ENCODE results near the gene DNM3. TPM values are rescaled to one million over a fixed set of nuclear protein-coding genes. Genes with fewer than 3 reads are reported as not detected.

Gene DNM3
- total RNA-seq, 1 donor from 2014 or later, result 7.7 TPM

GRCh38 chr1:171855381-171855780 lies 14.1 kb downstream of the DNM3 start:
- H3K27ac Mint-ChIP-seq (ENCODE audit: unreplicated experiment), result no peak overlapping the region
- H3K4me1 Mint-ChIP-seq (ENCODE audit: unreplicated experiment), result no peaks in the 10 kb centered on the region
- DNase-seq (ENCODE audit: low spot score), result no peak
- H3K36me3 Mint-ChIP-seq (ENCODE audit: low read depth, unreplicated experiment), result no peaks in the 10 kb centered on the region
- no peak overlapping the region for H3K4me3 Mint-ChIP-seq (ENCODE audit: unreplicated experiment)
- no peaks in the 10 kb centered on the region for H3K9me3 Mint-ChIP-seq (ENCODE audit: unreplicated experiment)
- TF ChIP-seq CTCF (IDR thresholded peaks at IDR 0.05; ENCODE audit: unreplicated experiment), result no peak
- H3K27me3 Mint-ChIP-seq (ENCODE audit: unreplicated experiment), result peaks cover 1% of the 10 kb centered on the region

DNA sequence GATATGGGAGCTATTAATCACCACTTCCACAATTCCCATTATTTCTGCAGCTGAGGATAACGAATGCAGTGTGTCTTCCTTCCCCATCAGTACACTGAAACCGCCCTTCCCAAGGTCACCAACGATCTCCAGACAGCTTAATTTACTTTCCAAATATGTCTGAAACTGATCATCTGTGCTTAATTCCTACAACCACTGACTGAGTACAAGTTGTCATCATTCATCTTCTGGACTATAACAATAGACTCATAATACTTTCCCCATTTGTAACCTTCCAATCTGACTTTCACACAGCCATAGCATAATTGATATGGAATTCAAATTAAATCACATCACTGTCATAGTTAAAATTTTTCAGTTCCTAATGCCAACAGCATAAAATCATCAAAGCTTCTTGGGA lies 17.4 kb downstream of the DNM3 start:
- peaks cover 1% of the 10 kb centered on the region for H3K27me3 Mint-ChIP-seq (ENCODE audit: unreplicated experiment)
- H3K4me1 Mint-ChIP-seq (ENCODE audit: unreplicated experiment), result peaks cover 2% of the 10 kb centered on the region
- no peaks in the 10 kb centered on the region for H3K9me3 Mint-ChIP-seq (ENCODE audit: unreplicated experiment)
- no peaks in the 10 kb centered on the region for H3K36me3 Mint-ChIP-seq (ENCODE audit: low read depth, unreplicated experiment)
- no peak for DNase-seq (ENCODE audit: low spot score)
- no peak overlapping the region for H3K4me3 Mint-ChIP-seq (ENCODE audit: unreplicated experiment)
- H3K27ac Mint-ChIP-seq (ENCODE audit: unreplicated experiment), result no peak overlapping the region
- TF ChIP-seq CTCF (IDR thresholded peaks at IDR 0.05; ENCODE audit: unreplicated experiment), result no peak

DNA sequence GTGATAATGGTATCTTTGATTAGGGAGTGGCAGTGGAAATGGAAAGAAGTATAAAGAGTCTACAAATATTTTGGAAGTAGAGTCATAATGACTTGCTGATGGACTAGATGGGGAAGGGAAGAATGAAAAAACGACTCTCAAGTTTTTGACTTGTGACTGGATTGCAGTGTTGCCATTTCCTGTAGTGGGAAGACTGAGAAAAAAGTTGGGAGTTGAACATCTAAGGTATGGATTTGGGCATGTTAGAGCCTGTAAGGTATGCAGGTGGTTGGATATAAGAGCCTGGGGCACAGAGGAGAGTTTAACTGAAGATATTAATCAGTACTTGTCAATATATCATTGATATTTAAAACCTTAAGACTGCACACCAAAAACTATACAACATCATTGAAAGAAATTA lies 19.4 kb downstream of the DNM3 start:
- DNase-seq (ENCODE audit: low spot score), result no peak
- H3K27me3 Mint-ChIP-seq (ENCODE audit: unreplicated experiment), result peaks cover 1% of the 10 kb centered on the region
- no peak overlapping the region for H3K27ac Mint-ChIP-seq (ENCODE audit: unreplicated experiment)
- H3K9me3 Mint-ChIP-seq (ENCODE audit: unreplicated experiment), result no peaks in the 10 kb centered on the region
- H3K36me3 Mint-ChIP-seq (ENCODE audit: low read depth, unreplicated experiment), result no peaks in the 10 kb centered on the region
- no peak for TF ChIP-seq CTCF (IDR thresholded peaks at IDR 0.05; ENCODE audit: unreplicated experiment)
- H3K4me1 Mint-ChIP-seq (ENCODE audit: unreplicated experiment), result peaks cover 2% of the 10 kb centered on the region
- H3K4me3 Mint-ChIP-seq (ENCODE audit: unreplicated experiment), result no peak overlapping the region

- no peaks in the 10 kb centered on the region for H3K36me3 Mint-ChIP-seq (ENCODE audit: low read depth, unreplicated experiment)
- peaks cover 2% of the 10 kb centered on the region for H3K4me1 Mint-ChIP-seq (ENCODE audit: unreplicated experiment)
- no peaks in the 10 kb centered on the region for H3K9me3 Mint-ChIP-seq (ENCODE audit: unreplicated experiment)
- H3K27ac Mint-ChIP-seq (ENCODE audit: unreplicated experiment), result no peak overlapping the region
- TF ChIP-seq CTCF (IDR thresholded peaks at IDR 0.05; ENCODE audit: unreplicated experiment), result no peak
- DNase-seq (ENCODE audit: low spot score), result no peak
- no peak overlapping the region for H3K4me3 Mint-ChIP-seq (ENCODE audit: unreplicated experiment)
- peaks cover 1% of the 10 kb centered on the region for H3K27me3 Mint-ChIP-seq (ENCODE audit: unreplicated experiment)
Observed at GRCh38 chr1:171863531-171863930, 22.2 kb downstream of the DNM3 start.

DNA sequence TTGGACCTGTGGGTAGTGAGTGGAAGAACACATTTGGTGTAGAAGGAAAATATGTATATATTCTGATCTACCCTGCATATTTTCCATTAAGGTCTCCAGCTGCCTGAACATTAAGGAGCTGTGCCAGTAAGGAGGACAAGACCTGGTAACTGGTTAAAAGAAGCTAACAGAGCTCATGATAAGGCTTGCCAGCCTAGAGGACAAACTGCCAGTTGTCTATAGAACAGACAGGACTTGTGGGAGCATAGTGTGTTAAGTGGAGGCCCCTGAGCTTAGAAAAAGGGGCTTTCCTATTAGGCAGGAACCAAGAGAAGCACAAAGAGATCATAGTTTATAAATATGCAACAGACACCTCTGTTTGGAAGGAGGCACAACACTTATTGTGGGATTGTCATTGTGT lies 23.0 kb downstream of the DNM3 start:
- Mint-ChIP-seq H3K36me3 (ENCODE audit: low read depth, unreplicated experiment) (no peaks in the 10 kb centered on the region), H3K27ac (ENCODE audit: unreplicated experiment) (no peak overlapping the region), H3K4me1 (ENCODE audit: unreplicated experiment) (peaks cover 2% of the 10 kb centered on the region), H3K4me3 (ENCODE audit: unreplicated experiment) (no peak overlapping the region), H3K27me3 (ENCODE audit: unreplicated experiment) (no peaks in the 10 kb centered on the region), H3K9me3 (ENCODE audit: unreplicated experiment) (no peaks in the 10 kb centered on the region)
- TF ChIP-seq CTCF (IDR thresholded peaks at IDR 0.05; ENCODE audit: unreplicated experiment), result no peak
- no peak for DNase-seq (ENCODE audit: low spot score)

Measured in endothelial cell (in vitro differentiated cells).